ENCODE results near the gene ADRA1B.

Gene ADRA1B

GRCh38 chr5:159915904-159916840, at the start of gene ADRA1B:
Gene ADRA1B, plus strand, starts transcription at chr5:159916482. Its CDS starts 424 bp downstream, at chr5:159916906.
- DNase-seq: no peak

- no peak for DNase-seq
Observed at GRCh38 chr5:159873680-159874079, 42.6 kb upstream of the ADRA1B start.

GRCh38 chr5:159874263-159874662, 42.0 kb upstream of the ADRA1B start:
- DNase-seq: no peak

GRCh38 chr5:159877016-159877415, 39.3 kb upstream of the ADRA1B start:
- DNase-seq: no peak

- no peak for DNase-seq
Observed at GRCh38 chr5:159877894-159878448, 38.3 kb upstream of the ADRA1B start.

GRCh38 chr5:159878988-159879471, 37.3 kb upstream of the ADRA1B start:
- DNase-seq: no peak

- no peak for DNase-seq
Observed at GRCh38 chr5:159880676-159881075, 35.6 kb upstream of the ADRA1B start.

GRCh38 chr5:159881967-159882366, 34.3 kb upstream of the ADRA1B start:
- DNase-seq: no peak

- DNase-seq: no peak
Observed at GRCh38 chr5:159883522-159883950, 32.7 kb upstream of the ADRA1B start.

GRCh38 chr5:159884917-159885620, 31.2 kb upstream of the ADRA1B start:
- no peak for DNase-seq

GRCh38 chr5:159886296-159886695, 30.0 kb upstream of the ADRA1B start:
- no peak for DNase-seq

GRCh38 chr5:159887050-159887449, 29.2 kb upstream of the ADRA1B start:
- DNase-seq: no peak

GRCh38 chr5:159888860-159889259, 27.4 kb upstream of the ADRA1B start:
- DNase-seq: no peak

GRCh38 chr5:159890141-159890540, 26.1 kb upstream of the ADRA1B start:
- DNase-seq: no peak

- no peak for DNase-seq
Observed at GRCh38 chr5:159891371-159891770, 24.9 kb upstream of the ADRA1B start.

GRCh38 chr5:159893040-159893695, 23.1 kb upstream of the ADRA1B start:
- DNase-seq: no peak

GRCh38 chr5:159894149-159894720, 22.0 kb upstream of the ADRA1B start:
- no peak for DNase-seq

- no peak for DNase-seq
Observed at GRCh38 chr5:159897786-159898393, 18.4 kb upstream of the ADRA1B start.

GRCh38 chr5:159899067-159900049, 16.9 kb upstream of the ADRA1B start:
- DNase-seq: no peak

GRCh38 chr5:159901308-159901707, 15.0 kb upstream of the ADRA1B start:
- no peak for DNase-seq

GRCh38 chr5:159901772-159902171, 14.5 kb upstream of the ADRA1B start:
- DNase-seq: no peak
